ENCODE measurements around the gene SLCO2B1. TPM values are rescaled to one million over a fixed set of nuclear protein-coding genes. Genes with fewer than 3 reads are reported as not detected.

SLCO2B1 gene
- total RNA-seq, 4 donors from 2014 or later: 25.7 to 70.1 (median 33.1) TPM

DNA sequence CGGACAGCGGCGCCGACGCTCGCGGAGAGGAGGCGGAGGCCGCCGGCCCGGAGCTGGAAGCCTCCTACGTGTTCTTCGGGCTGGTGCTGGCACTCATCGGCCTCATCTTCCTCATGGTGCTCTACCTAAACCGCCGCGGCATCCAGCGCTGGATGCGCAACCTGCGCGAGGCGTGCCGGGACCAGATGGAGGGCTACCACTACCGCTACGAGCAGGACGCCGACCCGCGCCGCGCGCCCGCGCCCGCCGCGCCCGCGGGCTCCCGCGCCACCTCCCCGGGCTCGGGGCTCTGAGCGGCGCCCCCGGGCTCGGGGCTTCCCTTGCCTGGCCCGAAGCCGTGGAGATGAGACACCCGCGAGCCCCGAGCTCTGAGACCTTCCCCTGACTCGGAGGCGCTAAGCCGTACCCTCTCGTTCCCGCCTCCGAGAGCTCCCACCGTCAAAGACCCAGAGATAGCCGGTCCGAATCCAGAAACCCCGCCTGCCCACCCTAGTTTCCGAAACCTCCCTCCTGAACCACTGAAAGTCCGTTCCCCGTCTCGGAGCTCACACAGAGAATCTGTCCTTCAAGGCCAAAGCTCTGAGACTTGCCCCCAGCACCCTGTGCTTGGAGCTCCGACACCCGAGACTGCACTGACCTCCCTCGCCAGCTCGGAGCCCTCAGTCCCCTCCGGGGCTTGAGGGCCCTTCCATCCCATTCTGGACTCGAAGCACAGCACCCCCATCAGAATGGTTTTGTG, 91.2 kb downstream of the SLCO2B1 start:
- Histone ChIP-seq H3K27ac (no peak overlapping the region), H3K4me1 (peaks cover 0 to 29% (median 6%) of the 10 kb centered on the region in 3 donors), H3K27me3 (peaks cover 78% of the 10 kb centered on the region), H3K4me3 (peak overlapping the region in 1 of 2 donors; percentile 49), H3K9me3 (no peaks in the 10 kb centered on the region), H3K36me3 (no peaks in the 10 kb centered on the region)
- ATAC-seq: no peak
- 30 to 38% methylated on average over 2 to 6 of the region's 72 CpGs for WGBS, 2 donors (ENCODE audit: low coverage in 1 of 2)
- no peak for TF ChIP-seq POLR2A (IDR thresholded peaks at IDR 0.05)
- no peak for TF ChIP-seq POLR2AphosphoS5 (IDR thresholded peaks at IDR 0.05)
- no peak for TF ChIP-seq EP300 (IDR thresholded peaks at IDR 0.05)
- TF ChIP-seq, protein P1, sequence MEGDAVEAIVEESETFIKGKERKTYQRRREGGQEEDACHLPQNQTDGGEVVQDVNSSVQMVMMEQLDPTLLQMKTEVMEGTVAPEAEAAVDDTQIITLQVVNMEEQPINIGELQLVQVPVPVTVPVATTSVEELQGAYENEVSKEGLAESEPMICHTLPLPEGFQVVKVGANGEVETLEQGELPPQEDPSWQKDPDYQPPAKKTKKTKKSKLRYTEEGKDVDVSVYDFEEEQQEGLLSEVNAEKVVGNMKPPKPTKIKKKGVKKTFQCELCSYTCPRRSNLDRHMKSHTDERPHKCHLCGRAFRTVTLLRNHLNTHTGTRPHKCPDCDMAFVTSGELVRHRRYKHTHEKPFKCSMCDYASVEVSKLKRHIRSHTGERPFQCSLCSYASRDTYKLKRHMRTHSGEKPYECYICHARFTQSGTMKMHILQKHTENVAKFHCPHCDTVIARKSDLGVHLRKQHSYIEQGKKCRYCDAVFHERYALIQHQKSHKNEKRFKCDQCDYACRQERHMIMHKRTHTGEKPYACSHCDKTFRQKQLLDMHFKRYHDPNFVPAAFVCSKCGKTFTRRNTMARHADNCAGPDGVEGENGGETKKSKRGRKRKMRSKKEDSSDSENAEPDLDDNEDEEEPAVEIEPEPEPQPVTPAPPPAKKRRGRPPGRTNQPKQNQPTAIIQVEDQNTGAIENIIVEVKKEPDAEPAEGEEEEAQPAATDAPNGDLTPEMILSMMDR (IDR thresholded peaks at IDR 0.05): peak in 1 of 4 experiments; percentile 6

DNA sequence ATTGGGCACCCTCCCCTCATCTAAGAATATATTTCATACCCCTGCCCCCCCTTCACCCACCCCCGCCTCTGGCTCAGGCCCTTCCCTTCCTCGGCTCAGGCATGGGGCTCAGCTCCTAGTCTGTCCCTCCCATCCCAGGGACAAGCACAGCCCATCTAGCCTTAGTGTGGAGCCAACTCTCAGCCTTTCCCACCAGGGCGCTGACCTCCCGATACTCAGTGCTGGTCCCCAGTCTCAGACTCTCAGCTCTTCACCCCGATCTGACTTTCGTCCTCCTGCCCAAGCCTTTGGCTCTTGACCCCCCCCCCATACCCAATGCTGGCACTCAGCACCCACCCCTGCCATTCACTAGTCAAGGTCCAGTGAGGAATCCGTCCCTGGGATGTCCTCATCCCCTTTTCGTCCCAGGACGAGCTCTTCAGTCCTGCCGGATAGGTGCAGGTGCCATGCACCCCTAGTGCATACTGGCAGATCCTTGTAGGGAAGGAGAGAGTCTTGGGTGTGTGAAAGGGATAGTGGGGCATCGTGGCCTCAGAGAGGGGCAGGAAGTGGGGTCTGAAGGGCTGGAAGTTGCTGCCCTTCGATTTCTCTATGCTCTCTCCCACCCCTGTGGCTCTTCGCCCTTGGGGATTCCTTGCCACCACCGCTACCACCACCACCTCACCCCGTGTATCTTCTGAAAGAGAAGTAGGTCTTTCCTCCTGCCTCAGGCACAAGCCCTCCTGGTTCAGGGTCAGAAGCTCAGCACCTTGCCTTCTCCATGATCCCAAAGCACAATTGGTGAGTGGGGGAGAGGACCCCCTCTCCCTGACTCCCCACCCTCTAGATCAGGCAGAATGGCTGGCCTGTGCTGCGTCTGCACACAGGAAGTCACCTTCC, 92.1 kb downstream of the SLCO2B1 start:
- H3K4me3 ChIP-seq: no peak overlapping the region
- no peaks in the 10 kb centered on the region for H3K36me3 ChIP-seq
- ATAC-seq: no peak
- peaks cover 0 to 29% (median 6%) of the 10 kb centered on the region in 3 donors for H3K4me1 ChIP-seq
- no peaks in the 10 kb centered on the region for H3K9me3 ChIP-seq
- WGBS, 2 donors (ENCODE audit: low coverage in 1 of 2): 72% methylated on average over 7 of the region's 16 CpGs; no CpG with 5 or more reads in 1 of the 2 donors
- peaks cover 72% of the 10 kb centered on the region for H3K27me3 ChIP-seq
- no peak overlapping the region for H3K27ac ChIP-seq
- no peak for TF ChIP-seq POLR2AphosphoS5 (IDR thresholded peaks at IDR 0.05)
- TF ChIP-seq POLR2A (IDR thresholded peaks at IDR 0.05): no peak
- TF ChIP-seq, protein P1 (IDR thresholded peaks at IDR 0.05): no peak
- TF ChIP-seq EP300 (IDR thresholded peaks at IDR 0.05): no peak

DNA sequence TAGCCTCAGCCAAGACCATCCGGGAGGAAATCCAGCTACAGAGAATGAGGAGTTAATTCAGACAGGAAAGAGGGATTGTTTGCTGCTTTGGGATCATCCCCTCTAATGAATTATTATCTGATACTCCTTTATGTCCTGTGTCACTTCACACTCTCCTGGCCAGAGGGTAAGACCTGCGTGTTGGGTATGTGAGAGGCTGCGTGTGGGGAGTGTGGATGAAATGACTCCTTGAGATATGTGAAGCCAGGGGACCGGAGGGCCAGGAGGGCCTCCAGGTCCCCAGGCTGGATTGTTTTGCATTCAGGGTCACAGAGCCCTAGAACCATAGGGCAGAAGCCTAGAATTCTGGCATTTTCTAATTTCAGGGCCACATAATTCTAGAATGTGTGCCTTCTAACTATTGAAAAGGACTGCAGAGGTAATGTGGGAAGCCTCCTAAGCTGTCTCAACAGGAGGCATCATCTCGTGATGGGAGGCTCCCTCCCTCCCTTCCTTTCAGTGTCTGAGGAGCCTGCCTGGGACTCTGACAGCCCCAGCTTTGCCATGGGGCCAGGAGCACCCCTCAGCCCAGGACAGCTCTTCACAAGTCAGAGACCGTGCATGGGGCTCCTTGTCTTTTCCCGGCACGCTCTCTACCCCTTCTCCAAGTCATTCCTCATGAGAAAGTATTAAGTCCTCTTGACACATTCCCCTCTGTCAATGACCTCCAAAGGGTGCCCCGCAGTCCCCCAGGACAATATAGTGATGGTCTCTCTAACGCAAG, 93.3 kb downstream of the SLCO2B1 start:
- peaks cover 0 to 29% (median 6%) of the 10 kb centered on the region in 3 donors for H3K4me1 ChIP-seq
- H3K27me3 ChIP-seq: peaks cover 59% of the 10 kb centered on the region
- ATAC-seq: no peak
- WGBS, 2 donors (ENCODE audit: low coverage in 1 of 2): 73 to 92% methylated on average over 6 of the region's 10 CpGs
- H3K4me3 ChIP-seq: no peak overlapping the region
- no peak overlapping the region for H3K27ac ChIP-seq
- H3K36me3 ChIP-seq: no peaks in the 10 kb centered on the region
- no peaks in the 10 kb centered on the region for H3K9me3 ChIP-seq
- TF ChIP-seq EP300 (IDR thresholded peaks at IDR 0.05) (no peak), POLR2A (IDR thresholded peaks at IDR 0.05) (no peak), POLR2AphosphoS5 (IDR thresholded peaks at IDR 0.05) (no peak)
- TF ChIP-seq, protein P1 (IDR thresholded peaks at IDR 0.05): no peak

DNA sequence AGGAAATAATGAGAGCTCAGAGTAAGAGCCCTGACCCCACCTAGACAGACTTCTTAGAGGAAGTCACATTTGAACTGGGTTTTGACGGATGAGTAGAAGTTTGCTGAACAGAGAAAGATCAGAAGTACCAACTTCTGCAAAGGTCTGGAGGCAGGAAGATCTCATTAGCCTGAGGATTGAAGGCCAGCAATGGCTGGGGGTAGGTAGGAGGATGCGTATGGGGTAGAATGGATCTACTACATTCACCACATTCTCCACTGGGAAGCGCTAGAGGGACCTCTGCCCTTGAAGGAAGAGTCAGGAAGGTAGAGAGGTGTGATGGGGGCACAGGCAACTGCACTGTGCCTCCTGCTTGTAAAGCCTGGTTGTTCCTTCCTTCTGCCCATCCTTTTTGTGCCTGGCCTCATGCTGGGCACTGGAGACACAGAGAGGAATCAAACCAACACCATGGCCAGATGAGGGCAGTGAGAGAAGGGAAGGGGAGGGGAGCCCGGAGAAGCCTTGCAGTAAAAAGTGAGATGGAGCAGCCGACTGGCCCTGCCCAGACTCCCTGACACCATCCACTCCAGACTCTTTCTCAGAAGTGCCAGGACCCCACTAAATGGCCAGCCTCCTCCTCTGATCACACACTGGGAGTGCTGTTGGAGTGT, 94.6 kb downstream of the SLCO2B1 start:
- Histone ChIP-seq H3K27ac (no peak overlapping the region), H3K36me3 (no peaks in the 10 kb centered on the region), H3K4me3 (no peak overlapping the region), H3K9me3 (no peaks in the 10 kb centered on the region), H3K4me1 (peaks cover 0 to 21% (median 3%) of the 10 kb centered on the region in 3 donors), H3K27me3 (peaks cover 54% of the 10 kb centered on the region)
- no peak for TF ChIP-seq POLR2A (IDR thresholded peaks at IDR 0.05)
- no peak for TF ChIP-seq EP300 (IDR thresholded peaks at IDR 0.05)
- TF ChIP-seq POLR2AphosphoS5 (IDR thresholded peaks at IDR 0.05): no peak
- TF ChIP-seq, protein P1 (IDR thresholded peaks at IDR 0.05): no peak
- no peak for ATAC-seq
- 84 to 94% methylated on average over 3 of the region's 5 CpGs for WGBS, 2 donors (ENCODE audit: low coverage in 1 of 2)

Measured in gastroesophageal sphincter (tissue), 4 donors.